Measurements from ENCODE around the gene PCCB.

DNA sequence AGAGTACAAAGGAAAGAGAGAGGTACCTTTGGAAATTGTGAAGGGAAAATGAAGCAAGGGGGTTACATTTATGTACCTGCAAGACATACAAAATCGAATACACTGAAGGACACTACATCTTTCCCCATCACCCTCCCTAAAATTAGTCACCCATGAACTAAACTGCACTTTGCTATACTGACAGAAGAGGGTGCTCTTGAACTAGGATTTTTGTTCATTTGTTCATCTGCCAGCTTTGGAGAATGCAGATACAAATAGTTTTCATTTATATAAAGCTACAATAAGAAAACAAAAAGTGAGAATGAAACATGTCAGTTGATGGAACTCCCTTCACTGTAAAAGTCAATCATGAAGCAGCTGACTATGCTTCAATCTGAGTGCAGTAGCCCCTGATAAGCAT is 55.7 kb downstream of the PCCB start:
- TF ChIP-seq, protein P1, sequence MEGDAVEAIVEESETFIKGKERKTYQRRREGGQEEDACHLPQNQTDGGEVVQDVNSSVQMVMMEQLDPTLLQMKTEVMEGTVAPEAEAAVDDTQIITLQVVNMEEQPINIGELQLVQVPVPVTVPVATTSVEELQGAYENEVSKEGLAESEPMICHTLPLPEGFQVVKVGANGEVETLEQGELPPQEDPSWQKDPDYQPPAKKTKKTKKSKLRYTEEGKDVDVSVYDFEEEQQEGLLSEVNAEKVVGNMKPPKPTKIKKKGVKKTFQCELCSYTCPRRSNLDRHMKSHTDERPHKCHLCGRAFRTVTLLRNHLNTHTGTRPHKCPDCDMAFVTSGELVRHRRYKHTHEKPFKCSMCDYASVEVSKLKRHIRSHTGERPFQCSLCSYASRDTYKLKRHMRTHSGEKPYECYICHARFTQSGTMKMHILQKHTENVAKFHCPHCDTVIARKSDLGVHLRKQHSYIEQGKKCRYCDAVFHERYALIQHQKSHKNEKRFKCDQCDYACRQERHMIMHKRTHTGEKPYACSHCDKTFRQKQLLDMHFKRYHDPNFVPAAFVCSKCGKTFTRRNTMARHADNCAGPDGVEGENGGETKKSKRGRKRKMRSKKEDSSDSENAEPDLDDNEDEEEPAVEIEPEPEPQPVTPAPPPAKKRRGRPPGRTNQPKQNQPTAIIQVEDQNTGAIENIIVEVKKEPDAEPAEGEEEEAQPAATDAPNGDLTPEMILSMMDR (IDR thresholded peaks at IDR 0.05): no peak
- TF ChIP-seq EP300 (IDR thresholded peaks at IDR 0.05): no peak
- no peak for TF ChIP-seq POLR2A (IDR thresholded peaks at IDR 0.05)
- no peak for TF ChIP-seq POLR2AphosphoS5 (IDR thresholded peaks at IDR 0.05)

Measured in stomach (tissue), 4 donors.